ENCODE results near the gene HTRA1.

Gene HTRA1

GRCh38 chr10:122544493-122544892 lies 83.1 kb downstream of the HTRA1 start:
- no peak for TF ChIP-seq POLR2AphosphoS5 (IDR thresholded peaks at IDR 0.05; ENCODE audit: low read depth, low read length)
- TF ChIP-seq TAF1 (IDR thresholded peaks at IDR 0.05; ENCODE audit: borderline replicate concordance, insufficient read depth, low read length): no peak
- no peak for TF ChIP-seq FOXP2 (optimal IDR thresholded peaks at IDR 0.05; ENCODE audit: borderline replicate concordance, extremely low read depth, extremely low read length, insufficient read depth)
- no peak for TF ChIP-seq REST (IDR thresholded peaks at IDR 0.05; ENCODE audit: insufficient read depth in 1 of 2, low read depth in 2 of 2, low read length in 2 of 2)
- TF ChIP-seq SIN3A (IDR thresholded peaks at IDR 0.05; ENCODE audit: borderline replicate concordance, insufficient read depth, low read length): no peak

- no peak for TF ChIP-seq REST (IDR thresholded peaks at IDR 0.05; ENCODE audit: insufficient read depth in 1 of 2, low read depth in 2 of 2, low read length in 2 of 2)
- no peak for TF ChIP-seq FOXP2 (optimal IDR thresholded peaks at IDR 0.05; ENCODE audit: borderline replicate concordance, extremely low read depth, extremely low read length, insufficient read depth)
- TF ChIP-seq TAF1 (IDR thresholded peaks at IDR 0.05; ENCODE audit: borderline replicate concordance, insufficient read depth, low read length): no peak
- TF ChIP-seq POLR2AphosphoS5 (IDR thresholded peaks at IDR 0.05; ENCODE audit: low read depth, low read length): no peak
- no peak for TF ChIP-seq SIN3A (IDR thresholded peaks at IDR 0.05; ENCODE audit: borderline replicate concordance, insufficient read depth, low read length)
Observed at GRCh38 chr10:122546242-122546641, 84.9 kb downstream of the HTRA1 start.

GRCh38 chr10:122548407-122549085 lies 87.2 kb downstream of the HTRA1 start:
- no peak for TF ChIP-seq SIN3A (IDR thresholded peaks at IDR 0.05; ENCODE audit: borderline replicate concordance, insufficient read depth, low read length)
- TF ChIP-seq POLR2AphosphoS5 (IDR thresholded peaks at IDR 0.05; ENCODE audit: low read depth, low read length): no peak
- no peak for TF ChIP-seq TAF1 (IDR thresholded peaks at IDR 0.05; ENCODE audit: borderline replicate concordance, insufficient read depth, low read length)
- TF ChIP-seq FOXP2 (optimal IDR thresholded peaks at IDR 0.05; ENCODE audit: borderline replicate concordance, extremely low read depth, extremely low read length, insufficient read depth): no peak
- TF ChIP-seq REST (IDR thresholded peaks at IDR 0.05; ENCODE audit: insufficient read depth in 1 of 2, low read depth in 2 of 2, low read length in 2 of 2): no peak

DNA sequence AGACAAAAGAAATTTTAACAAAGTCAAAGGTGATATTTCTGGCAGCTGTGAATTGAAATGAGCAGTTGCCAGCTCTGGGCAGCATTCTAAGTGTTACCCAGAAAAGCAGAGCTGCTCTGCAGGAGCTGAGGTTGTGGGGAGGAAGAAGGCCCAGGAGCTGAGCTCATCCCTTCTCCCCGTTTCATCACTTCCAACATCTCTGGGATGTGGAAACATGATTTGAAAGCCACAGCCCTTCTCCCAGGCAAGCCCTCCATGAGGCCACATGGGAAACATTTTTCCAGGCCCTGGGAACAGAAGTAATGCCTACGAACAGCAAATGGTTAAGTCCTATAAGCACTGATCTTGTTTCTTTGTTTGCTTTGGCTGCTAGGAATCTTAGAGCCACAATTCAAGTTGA lies 88.3 kb downstream of the HTRA1 start:
- TF ChIP-seq TAF1 (IDR thresholded peaks at IDR 0.05; ENCODE audit: borderline replicate concordance, insufficient read depth, low read length) (no peak), FOXP2 (optimal IDR thresholded peaks at IDR 0.05; ENCODE audit: borderline replicate concordance, extremely low read depth, extremely low read length, insufficient read depth) (no peak), REST (IDR thresholded peaks at IDR 0.05; ENCODE audit: insufficient read depth in 1 of 2, low read depth in 2 of 2, low read length in 2 of 2) (no peak), POLR2AphosphoS5 (IDR thresholded peaks at IDR 0.05; ENCODE audit: low read depth, low read length) (no peak), SIN3A (IDR thresholded peaks at IDR 0.05; ENCODE audit: borderline replicate concordance, insufficient read depth, low read length) (no peak)

All from PFSK-1 (cell line).